GM19328 (cell line): ENCODE data around the gene CEP68.
"Not testable (repeated sequence)": the region's sequence is repeated elsewhere in the genome, so short reads cannot be mapped to it uniquely, and the experiment has no call there.

Experiments
- ATAC-seq: cut with Tn5 transposase; IDR thresholded peaks from one replicate; pipeline ENCODE4 v1.9.1; 2021; ENCODE audit warnings: mild to moderate bottlenecking, moderate library complexity; ENCODE audit not compliant: unreplicated experiment

The CEP68 gene

DNA sequence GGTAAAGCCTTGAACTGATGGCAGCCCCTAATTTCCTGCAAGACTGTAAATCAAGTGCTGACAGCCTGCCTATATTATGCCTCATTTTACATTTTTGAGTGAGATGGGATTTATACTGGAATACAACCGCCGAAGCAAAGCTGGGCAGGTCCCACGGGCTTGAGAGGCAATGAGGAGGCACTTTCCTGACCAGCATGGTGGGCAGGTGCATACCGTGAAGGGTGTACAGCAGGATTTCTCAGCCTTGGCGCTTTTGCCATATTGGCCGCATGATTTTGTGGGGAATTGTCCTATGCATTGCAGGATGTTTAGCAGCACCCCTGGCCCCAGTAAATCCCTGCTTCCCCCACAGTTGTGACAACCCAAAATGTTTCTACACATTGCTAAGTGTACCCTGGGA lies 22.8 kb downstream of the CEP68 start:
- ATAC-seq, result no peak

DNA sequence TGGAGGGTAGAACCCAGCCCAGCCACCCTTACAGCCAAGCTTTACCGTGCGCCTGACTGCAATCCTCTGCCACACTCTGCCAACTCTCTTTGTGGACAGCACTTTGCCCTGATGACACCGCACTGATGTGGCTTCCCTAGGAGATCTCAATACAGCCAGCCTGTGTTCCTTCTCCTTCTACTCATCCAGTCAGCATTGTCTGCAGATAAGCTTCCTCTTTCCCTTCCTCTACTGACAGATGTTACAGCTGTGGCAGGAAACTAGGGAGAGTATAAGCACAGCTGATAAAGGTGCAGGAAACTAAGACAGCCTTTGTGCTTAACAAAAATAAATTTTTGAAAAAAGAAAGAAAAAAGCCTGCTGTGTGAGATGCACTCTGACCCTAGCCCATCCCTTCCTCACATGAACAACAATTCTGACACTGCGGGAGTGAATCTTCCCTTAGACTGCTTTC lies 25.0 kb downstream of the CEP68 start:
- ATAC-seq, result no peak

DNA sequence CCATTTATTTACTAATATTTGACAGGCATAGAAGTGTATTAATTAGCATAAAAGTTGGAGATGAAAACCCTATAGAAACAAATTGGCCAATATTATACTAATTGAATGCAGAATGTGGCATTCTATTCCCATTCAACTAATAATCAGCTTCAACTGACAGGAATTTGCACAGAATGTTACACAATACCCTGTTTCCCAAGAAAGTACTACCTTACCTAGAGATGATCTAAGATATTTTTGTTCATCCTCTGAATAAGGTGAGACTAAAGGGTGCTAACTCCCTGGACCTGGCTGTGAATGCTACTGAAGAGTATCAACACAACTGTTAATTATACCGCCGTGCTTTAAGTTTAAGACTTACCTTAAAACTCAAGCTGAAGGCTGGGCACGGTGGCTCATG lies 28.9 kb downstream of the CEP68 start:
- no peak for ATAC-seq

DNA sequence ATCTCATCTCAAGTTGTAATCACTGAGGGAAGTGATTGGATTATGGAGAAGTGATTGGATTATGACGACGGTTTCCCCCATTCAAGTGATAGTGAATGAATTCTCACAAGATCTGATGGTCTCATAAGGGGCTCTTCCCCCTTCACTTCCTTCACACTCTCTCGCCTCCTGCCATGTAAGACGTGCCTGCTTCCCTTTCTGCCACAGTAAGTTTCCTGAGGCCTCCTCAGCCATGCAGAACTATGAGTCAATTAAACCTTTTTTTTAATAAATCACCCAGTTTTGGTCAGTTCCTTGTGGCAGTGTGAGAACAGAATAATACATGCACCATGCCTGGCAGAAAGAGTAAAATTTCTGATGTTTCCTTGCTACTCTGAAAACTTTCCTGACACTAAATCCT lies 36.6 kb downstream of the CEP68 start:
- ATAC-seq, result no peak

DNA sequence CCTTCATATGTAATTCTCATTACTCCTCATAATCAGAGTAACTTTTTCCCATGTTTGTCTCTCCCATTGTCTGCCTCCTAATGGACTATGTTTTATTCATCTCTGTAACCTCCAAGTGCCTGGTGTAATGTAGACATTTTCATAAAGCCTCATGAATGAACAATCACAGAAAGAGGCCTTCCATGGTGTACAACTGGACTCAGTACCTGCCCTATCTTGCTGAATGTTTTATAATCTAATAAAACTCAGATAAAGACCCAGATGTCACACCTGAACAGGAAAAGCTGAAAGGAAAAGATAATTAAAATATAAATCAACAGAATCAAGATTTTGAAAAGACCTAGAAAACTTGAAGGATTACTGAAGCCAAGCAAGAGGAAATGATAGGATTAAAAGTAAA lies 37.0 kb downstream of the CEP68 start:
- no peak for ATAC-seq

DNA sequence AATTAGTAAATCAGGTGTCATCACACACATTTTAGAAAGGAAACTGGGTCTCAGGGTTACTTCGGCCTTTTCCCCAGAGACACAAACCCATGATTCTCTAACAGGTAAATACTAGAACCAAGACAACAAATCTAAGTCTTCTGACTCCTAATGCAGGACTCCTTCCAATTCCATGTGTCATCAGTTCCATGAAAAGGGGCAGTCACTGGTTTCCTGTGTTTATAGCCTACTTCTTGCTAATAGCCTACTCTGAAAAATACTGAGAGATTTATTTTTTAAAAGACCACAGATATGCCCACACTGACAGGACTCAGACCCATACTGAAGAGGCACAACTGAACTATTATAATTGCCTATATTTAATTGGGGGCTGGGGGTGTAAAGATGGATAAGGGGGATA lies 40.7 kb downstream of the CEP68 start:
- no peak for ATAC-seq

DNA sequence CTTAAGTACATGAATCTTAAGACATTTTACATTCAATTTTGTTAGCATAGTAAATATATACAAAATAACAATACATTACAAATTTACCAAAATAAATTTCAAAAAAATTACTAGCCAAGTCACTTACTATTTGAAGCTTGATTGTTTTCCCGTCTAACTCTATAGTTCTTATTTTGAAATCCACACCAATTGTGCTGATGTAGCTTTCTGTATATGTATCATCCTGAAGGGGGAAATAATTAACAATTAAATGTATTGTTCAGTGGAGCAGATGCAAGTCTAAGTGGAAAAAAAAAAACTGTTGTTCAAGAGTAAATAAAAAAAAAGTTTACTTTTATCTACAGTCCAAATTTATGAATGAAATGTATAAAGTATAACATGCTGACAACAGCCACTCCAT lies 41.6 kb downstream of the CEP68 start:
- ATAC-seq, result no peak

DNA sequence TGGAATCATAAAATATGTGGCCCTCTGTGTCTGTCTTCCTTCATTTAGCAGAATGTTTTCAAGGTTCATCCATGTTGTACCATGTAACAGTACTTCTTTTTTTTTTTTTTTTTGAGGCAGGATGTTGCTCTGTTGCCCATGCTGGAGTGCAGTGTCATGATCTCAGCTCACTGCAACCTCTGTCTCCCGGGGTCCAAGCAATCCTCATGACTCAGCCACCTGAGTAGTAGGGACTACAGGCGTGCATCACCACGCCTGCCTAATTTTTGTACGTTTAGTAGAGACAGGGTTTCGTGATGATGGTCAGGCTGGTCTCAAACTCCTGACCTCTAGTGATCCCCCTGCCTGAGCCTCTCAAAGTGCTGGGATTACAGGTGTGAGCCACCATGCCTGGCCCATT lies 42.5 kb downstream of the CEP68 start:
- no peak for ATAC-seq

DNA sequence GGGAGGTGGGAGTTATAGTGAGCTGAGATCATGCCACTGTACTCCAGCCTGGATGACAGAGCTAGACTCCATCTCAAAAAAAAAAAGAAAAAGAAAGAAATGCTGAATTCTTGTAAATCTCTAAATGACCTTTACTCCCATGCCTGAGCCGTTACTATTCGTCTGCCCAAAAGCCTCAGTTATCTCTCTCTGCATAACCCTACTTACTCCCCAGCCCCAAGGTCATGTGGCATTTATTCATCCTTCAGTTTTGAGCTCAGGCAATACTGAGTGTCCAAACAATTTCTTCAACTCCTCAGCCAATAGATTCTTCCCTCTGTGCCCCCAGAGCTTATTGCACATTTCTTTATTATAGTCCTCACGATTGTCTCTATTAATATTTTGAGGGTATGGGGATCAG lies 44.9 kb downstream of the CEP68 start:
- ATAC-seq, result no peak

DNA sequence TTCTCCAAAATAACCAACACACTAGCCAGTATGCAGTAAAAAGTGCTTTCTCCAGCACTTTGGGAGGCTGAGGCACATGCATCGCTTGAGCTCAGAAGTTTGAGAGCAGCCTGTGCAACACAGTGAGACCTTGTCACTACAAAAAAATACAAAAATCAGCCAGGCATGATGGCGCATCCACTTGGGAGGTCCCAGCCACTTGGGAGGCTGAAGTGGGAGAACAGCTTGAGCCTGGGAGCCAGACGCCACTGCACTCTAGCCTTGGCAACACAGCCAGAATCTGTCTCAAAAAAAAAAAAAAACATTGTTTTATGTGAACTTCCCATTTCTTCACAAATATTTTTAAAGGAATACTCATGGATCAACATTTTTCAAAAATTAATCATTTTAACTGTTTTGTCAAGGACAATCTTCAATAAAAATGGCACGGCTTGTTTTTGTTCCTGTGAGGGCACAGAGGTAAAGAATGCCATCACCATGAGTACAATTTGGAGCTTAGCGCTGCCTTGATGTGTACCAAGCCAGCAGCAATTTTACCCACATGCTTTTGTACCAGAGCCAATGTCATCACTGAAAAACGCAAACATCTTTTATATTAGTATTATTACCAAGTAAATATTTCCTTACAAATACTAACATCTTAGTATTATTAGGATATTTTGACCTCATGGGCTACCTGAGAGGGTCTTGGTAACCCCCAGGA lies 46.9 kb downstream of the CEP68 start:
- ATAC-seq, result no peak

DNA sequence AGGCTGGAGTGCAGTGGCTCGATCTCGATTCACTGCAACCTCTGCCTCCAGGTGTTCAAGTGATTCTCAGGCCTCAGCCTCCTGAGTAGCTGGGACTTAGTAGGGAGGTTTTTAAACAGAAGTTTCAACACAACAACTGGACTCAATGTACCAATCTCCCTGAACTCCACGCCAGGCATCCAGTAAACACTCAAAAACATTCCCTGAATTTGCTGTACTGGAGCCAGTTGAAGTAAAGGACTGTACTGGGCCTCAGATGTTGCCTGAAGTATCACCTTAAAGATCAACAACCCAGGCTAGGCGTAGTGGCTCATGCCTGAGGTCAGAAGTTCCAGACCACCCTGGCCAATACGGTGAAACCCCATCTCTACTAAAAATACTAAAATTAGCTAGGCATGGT lies 51.3 kb downstream of the CEP68 start:
- ATAC-seq, result no peak

DNA sequence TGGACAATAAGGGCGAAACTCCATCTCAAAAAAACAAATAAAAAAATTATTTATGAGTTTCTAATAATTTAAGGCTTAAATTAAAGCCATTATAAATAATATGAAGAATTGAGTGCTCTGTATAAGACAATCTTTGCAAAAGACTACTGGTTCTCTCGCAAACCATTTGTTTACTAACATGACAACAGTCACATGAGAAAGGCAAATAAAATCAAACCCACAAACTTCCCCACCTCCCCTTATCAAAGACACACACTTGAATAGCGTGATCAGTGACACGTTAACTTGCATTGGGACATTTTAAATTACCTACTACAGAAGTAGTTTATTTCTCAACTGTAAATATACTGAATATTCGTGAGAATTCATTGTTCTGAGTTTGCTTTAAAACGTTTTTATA lies 52.6 kb downstream of the CEP68 start:
- ATAC-seq, result no peak

DNA sequence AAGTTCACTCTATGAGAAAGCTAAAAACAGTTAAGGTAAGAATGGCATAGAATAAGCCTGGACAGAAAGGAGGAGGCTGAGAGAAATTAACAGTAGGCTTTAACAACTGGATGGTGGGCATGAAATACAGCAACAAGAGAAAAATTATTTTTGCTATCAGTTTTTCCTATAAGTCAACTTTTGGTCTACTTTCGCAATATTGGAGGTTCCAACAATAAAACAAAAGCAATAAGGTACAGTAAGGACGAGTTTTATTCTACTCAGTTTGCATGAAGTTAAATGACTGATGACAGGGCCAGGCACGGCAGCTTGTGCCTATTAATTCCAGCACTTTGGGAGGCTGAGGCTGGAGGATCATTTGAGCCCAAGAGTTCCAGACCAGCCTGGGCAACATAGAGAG lies 56.4 kb downstream of the CEP68 start:
- ATAC-seq, result no peak

DNA sequence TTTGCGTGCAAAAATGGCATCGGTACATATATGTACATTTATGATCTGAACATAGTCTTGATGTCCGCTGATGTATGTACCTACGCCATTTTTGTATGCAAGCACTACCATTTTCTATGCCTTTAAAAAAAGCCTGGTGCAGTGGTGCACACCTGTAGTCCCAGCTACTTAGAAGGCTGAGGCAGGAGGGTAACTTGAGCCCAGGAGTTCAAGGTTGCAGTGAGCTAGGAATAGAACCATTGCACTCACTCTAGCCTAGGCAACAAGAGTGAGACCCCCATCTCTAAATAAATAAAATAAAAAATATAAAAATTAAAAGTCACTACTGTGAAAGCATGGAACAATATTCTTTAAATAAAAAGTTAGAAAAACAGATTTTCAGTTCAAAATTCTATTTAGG lies 57.0 kb downstream of the CEP68 start:
- no peak for ATAC-seq

DNA sequence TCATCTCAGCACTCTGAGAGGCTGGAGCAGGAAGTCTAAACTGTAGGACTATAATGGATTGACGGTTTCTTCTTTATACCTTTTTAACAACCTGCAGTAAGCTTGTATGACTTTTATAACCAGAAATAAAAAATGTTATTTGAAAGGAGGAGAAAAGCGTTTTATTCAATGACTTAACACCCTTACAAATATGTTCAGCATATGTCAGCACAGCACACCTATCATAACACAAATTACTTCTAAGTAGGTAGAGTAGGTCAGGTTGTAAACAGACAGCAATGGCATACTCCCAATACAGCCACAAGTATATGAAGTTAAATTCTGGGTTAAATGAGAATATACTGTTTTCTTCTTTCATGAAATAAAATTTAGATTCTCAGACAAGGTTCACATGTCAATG lies 57.6 kb downstream of the CEP68 start:
- no peak for ATAC-seq

DNA sequence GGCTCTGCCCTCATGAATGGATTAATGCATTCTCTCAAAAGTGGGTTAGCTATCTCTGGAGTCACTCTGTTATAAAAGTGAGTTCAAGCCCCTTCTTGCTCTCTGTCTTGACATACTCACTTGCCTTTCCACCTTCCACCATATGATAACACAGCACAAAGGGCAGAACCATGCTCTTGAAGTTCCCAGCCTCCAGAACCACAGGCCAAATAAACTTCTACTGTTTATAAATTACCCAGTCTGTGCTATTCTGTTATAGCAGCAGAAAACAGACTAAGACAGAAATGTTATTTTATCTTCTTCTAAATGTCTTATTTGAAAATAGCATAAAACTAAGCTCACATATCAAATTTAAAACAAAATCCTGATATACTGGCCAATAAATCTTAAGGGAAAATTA lies 58.7 kb downstream of the CEP68 start:
- no peak for ATAC-seq

DNA sequence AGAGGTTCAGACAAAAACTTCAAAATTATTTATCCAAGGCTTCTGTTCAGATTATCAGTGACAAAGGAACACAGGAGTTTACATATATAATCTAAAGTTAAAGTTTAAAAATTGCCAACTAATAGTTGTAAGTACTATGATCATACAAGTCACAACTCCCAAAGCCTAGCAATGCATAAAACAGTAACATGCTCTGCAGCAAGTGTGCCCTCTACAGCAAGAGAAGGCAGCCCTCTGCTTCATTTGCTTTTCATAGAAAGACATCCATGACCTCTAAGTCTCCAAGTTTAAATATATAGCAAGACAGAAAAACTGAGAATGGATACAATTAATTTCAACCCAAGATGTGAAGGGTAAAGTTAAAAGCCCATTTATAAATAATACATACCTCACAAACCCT lies 60.4 kb downstream of the CEP68 start:
- no peak for ATAC-seq

DNA sequence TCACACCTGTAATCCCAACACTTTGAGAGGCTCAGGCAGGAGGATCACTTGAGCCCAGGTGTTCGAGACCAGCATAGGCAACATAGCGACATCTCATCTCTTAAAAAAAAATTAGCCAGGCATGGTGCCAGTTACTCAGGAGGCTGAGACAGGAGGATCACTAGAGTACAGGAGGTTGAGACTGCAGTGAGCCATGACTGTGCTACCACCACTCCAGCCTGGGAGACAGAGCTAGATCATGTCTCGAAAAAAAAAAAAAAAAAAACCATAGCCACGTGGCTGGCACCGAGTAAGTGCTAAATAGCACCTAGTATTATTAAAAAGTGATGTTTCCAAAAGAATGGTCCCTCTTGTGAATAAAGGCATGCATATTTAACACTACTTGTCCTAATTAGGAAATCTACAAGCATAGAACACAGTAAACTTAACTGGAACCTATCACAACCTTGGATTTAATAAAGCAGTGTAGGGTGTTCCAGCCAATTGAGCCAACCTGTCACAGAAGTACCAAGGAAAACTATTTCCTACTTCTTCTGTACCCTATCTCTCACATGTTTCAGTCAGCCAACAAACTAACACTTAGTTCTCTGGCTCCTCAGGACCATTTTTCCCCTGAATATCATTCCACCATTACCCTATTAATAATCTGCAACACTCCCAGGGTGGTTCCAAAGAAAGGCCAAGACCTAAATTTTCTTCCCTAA lies 64.9 kb downstream of the CEP68 start:
- no peak for ATAC-seq

DNA sequence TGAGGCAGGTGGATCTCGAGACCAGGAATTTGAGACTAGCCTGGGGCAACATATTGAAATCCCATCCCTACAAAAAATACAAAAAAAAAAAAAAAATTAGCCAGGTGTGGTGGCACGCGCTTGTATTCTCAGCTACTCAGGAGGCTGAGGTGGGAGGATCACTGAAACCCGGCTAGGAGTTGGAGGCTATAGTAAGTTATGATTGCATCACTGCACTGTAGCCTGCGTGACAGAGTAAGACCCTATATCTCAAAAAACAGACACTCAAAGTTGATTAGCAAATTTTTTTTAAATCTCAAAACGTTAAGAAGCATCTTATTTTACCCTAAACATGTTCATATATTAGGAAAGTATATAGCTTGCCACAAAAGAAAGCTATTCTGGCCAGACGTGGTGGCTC lies 66.1 kb downstream of the CEP68 start:
- no peak for ATAC-seq

DNA sequence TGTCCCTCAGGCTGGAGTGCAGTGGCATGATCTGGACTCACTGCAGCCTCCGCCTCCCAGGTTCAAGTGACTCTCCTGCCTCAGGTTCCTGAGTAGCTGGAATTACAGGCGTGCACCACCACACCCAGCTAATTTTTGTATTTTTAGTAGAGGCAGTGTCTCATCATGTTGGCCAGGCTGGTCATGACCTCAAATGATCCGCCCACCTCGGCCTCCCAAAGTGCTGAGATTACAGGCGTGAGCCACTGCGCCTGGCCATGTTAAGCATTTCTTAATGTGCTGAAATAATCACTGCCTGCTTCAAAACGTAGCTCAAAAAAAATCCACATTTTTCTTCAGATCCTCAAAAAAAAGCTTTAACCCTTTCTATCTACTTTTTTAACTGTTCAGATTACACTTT lies 69.2 kb downstream of the CEP68 start:
- ATAC-seq, result not testable (repeated sequence)

DNA sequence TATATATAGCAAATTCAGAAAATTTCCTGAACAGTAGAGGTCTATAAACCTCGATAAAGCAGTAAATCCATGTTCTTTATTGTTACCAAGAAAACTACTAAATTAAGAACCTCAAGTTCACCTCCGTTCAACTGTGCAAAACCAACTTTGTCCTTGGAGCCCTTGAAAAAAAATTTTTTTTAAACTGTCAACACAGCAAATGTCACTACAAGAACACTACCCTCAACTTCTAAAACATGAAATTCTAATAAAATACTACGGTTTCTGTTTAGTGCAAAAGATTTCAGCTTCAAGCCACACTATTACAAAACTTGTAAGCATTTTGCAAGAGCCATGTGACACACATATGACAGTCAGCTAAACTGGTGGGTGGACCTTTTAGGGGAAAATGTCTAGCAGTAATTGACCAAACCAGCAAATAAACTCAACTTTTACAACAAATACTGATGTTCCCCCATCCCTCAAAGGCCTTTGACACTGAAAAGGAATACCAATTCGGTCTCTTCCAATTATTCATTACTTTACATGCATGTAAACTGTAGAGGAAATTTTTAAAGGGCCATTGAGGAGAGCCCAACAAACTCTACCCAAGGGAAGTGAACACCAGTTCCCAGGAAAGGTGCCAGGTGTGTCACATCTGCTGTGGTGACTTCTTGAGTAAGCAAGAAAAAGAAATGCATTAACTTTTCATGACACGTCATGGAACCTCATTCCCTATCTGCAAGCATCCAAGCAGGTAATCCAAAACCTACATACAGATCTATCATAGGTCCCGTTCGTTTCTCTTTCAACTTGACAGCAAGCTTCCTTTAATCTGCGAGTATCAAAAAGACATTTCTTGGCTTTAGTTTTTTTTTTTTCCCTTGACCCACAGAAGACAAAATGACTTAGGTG lies 72.3 kb downstream of the CEP68 start:
- ATAC-seq, result no peak
